Measurements from ENCODE around the gene SPR. TPM values are rescaled to one million over a fixed set of nuclear protein-coding genes. Genes with fewer than 3 reads are reported as not detected.

SPR gene
- total and polyA plus RNA-seq, 2 donors (not counting 3 experiments of a cell fraction or from before 2014, with no cell fraction given) = 22.0 to 27.6 TPM

DNA sequence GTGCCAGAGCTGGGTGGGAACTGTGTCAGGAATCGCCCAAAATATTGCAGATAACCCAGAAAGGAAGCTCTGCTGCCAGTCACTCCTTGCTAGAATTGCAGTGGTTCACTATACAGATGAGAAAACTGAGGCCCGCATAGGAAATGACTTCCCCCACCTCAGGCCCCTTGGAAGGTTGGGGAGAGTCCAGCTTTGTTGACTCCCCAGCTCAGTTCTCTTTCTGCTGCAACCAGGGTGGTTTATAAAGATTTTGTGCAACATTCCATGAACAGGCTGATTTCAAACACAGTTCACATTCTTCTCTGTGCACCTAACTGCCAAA, 11.3 kb downstream of the SPR start:
- dilution Hi-C loops (cut with MboI; ENCODE audit: extremely low pct_ligation_motif_present, low sequenced_read_pairs) (no loop called here), intact Hi-C loops (cut with micrococcal nuclease) (no loop called here)
- Histone ChIP-seq H3K9ac (replicated peaks; ENCODE audit: extremely low read depth, insufficient read depth, low read length) (no peak overlapping the region), H3K79me2 (ENCODE audit: control insufficient read depth, insufficient read depth, low read length) (no peaks in the 10 kb centered on the region), H3K9me3 (replicated peaks; ENCODE audit: control insufficient read depth, insufficient read depth, low read length) (no peaks in the 10 kb centered on the region), H2AFZ (ENCODE audit: low read depth, low read length) (no peak overlapping the region), H3K4me1 (ENCODE audit: control insufficient read depth, extremely low read depth, insufficient read depth, low read length) (peaks cover 14% of the 10 kb centered on the region), H3K27ac (ENCODE audit: insufficient read depth, low read depth, low read length) (no peak overlapping the region), H3K4me3 (replicated peaks in 1 of 3; ENCODE audit: insufficient read depth in 1 of 3, low read depth in 1 of 3, low read length in 3 of 3) (no peak overlapping the region), H3K27me3 (ENCODE audit: control insufficient read depth in 2 of 2, insufficient read depth in 2 of 2, low read length in 2 of 2) (peaks cover 19 to 26% of the 10 kb centered on the region in 2 experiments), H3K9me1 (replicated peaks; ENCODE audit: control insufficient read depth, extremely low read depth, insufficient read depth, low read length) (no peaks in the 10 kb centered on the region), H4K20me1 (replicated peaks; ENCODE audit: control insufficient read depth, extremely low read depth, insufficient read depth, low read length) (no peaks in the 10 kb centered on the region), H3K36me3 (ENCODE audit: control insufficient read depth in 2 of 2, extremely low read depth in 1 of 2, insufficient read depth in 2 of 2, low read length in 2 of 2) (no peaks in the 10 kb centered on the region), H3K4me2 (ENCODE audit: insufficient read depth, low read length) (no peak overlapping the region)
- POLR2A ChIA-PET = no interaction called here
- no peak for TF ChIP-seq FOS (IDR thresholded peaks at IDR 0.05; ENCODE audit: borderline replicate concordance, insufficient read depth, low read length)
- no peak for TF ChIP-seq GATA2 (IDR thresholded peaks at IDR 0.05; ENCODE audit: insufficient read depth, insufficient read length, low read depth, low read length)
- no peak for TF ChIP-seq JUN (IDR thresholded peaks at IDR 0.05; ENCODE audit: borderline replicate concordance, insufficient read depth, insufficient read length, low read depth)
- no peak for TF ChIP-seq POLR2AphosphoS5 (IDR thresholded peaks at IDR 0.05; ENCODE audit: insufficient read depth, low read depth, low read length)
- TF ChIP-seq, protein P1, sequence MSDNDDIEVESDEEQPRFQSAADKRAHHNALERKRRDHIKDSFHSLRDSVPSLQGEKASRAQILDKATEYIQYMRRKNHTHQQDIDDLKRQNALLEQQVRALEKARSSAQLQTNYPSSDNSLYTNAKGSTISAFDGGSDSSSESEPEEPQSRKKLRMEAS (IDR thresholded peaks at IDR 0.05; ENCODE audit: insufficient read depth, insufficient read length) = no peak
- CTCF ChIA-PET = interaction anchor here (0.7 to 10.7 kb wide), 6 partner anchors 9 to 278 kb away, joined by 3 to 261 read pairs (median 3); partner anchors contain the start of gene SPR
- no TSS peak for BruUV-seq (replicated peaks)
- FAIRE-seq = no peak
- DNase-seq (ENCODE audit: low read depth, low spot score) = no peak

DNA sequence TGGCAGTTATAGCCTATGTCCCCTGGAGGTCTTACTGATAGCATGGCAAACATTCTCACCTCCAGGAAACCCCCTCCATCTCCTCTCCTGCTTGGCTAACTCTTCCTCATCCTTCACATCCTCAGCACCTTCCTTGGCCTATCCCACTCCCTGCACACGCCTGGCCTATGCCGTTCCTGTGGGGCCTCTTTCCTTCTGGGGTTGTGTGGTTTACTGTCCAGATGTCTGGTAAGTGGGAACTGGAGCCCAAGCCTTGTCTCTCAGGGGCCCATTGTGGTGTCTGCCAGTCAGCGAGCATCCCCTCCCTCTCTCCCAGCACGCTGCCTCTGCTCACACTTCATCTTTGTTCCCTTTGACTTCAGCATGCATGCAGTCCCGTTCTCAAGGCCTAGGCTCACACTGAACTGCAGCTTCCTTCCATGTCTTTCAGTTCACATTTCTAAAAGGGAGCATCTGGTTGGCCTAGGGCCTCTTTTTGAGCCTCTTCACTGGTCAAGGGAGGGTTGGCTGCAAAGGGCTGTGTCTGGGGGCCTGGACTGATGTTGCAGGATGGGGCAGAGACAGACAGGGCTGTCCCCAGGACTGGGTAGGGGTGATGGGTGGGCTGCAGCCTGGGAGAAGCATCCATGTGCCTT, 13.1 kb downstream of the SPR start:
- Histone ChIP-seq H4K20me1 (replicated peaks; ENCODE audit: control insufficient read depth, extremely low read depth, insufficient read depth, low read length) (no peaks in the 10 kb centered on the region), H3K27me3 (ENCODE audit: control insufficient read depth in 2 of 2, insufficient read depth in 2 of 2, low read length in 2 of 2) (peaks cover 20 to 43% of the 10 kb centered on the region in 2 experiments), H3K79me2 (ENCODE audit: control insufficient read depth, insufficient read depth, low read length) (no peaks in the 10 kb centered on the region), H3K4me2 (ENCODE audit: insufficient read depth, low read length) (no peak overlapping the region), H3K4me3 (replicated peaks in 1 of 3; ENCODE audit: insufficient read depth in 1 of 3, low read depth in 1 of 3, low read length in 3 of 3) (no peak overlapping the region), H2AFZ (ENCODE audit: low read depth, low read length) (no peak overlapping the region), H3K27ac (ENCODE audit: insufficient read depth, low read depth, low read length) (no peak overlapping the region), H3K9me3 (replicated peaks; ENCODE audit: control insufficient read depth, insufficient read depth, low read length) (no peaks in the 10 kb centered on the region), H3K9ac (replicated peaks; ENCODE audit: extremely low read depth, insufficient read depth, low read length) (no peak overlapping the region), H3K4me1 (ENCODE audit: control insufficient read depth, extremely low read depth, insufficient read depth, low read length) (peaks cover 12% of the 10 kb centered on the region), H3K36me3 (ENCODE audit: control insufficient read depth in 2 of 2, extremely low read depth in 1 of 2, insufficient read depth in 2 of 2, low read length in 2 of 2) (no peaks in the 10 kb centered on the region), H3K9me1 (replicated peaks; ENCODE audit: control insufficient read depth, extremely low read depth, insufficient read depth, low read length) (no peaks in the 10 kb centered on the region)
- TF ChIP-seq FOS (IDR thresholded peaks at IDR 0.05; ENCODE audit: borderline replicate concordance, insufficient read depth, low read length) = no peak
- TF ChIP-seq MYC (IDR thresholded peaks at IDR 0.05; ENCODE audit: low read depth, low read length) = no peak
- TF ChIP-seq POLR2A (IDR thresholded peaks at IDR 0.05; ENCODE audit: low read depth, low read length) = no peak
- TF ChIP-seq GATA2 (IDR thresholded peaks at IDR 0.05; ENCODE audit: insufficient read depth, insufficient read length, low read depth, low read length) = no peak
- no peak for TF ChIP-seq JUN (IDR thresholded peaks at IDR 0.05; ENCODE audit: borderline replicate concordance, insufficient read depth, insufficient read length, low read depth)
- no peak for TF ChIP-seq POLR2AphosphoS5 (IDR thresholded peaks at IDR 0.05; ENCODE audit: insufficient read depth, low read depth, low read length)
- no peak for TF ChIP-seq EZH2 (IDR thresholded peaks at IDR 0.05; ENCODE audit: borderline replicate concordance, low read depth, low read length, severe bottlenecking)
- no peak for TF ChIP-seq CTCF (IDR thresholded peaks at IDR 0.05; ENCODE audit: extremely low read depth in 1 of 2, insufficient read depth in 1 of 2, low read depth in 1 of 2, low read length in 2 of 2)
- TF ChIP-seq, protein P1 (IDR thresholded peaks at IDR 0.05; ENCODE audit: insufficient read depth, insufficient read length) = no peak
- dilution Hi-C loops (cut with MboI; ENCODE audit: extremely low pct_ligation_motif_present, low sequenced_read_pairs) (no loop called here), intact Hi-C loops (cut with micrococcal nuclease) (no loop called here)
- no TSS peak for BruUV-seq (replicated peaks)
- ChIA-PET POLR2A (no interaction called here), CTCF (no interaction called here)
- FAIRE-seq (no peak), DNase-seq (ENCODE audit: low read depth, low spot score) (no peak)
